Hypothalamus (tissue), 51 donors: ENCODE data around the gene TAS2R4.
"Not testable (repeated sequence)": the region's sequence is repeated elsewhere in the genome, so short reads cannot be mapped to it uniquely, and the experiment has no call there.

ENCODE experiments used
- DNase-seq, 51 donors: peaks; one replicate each; lab custom pipeline; 2025; lab: John Stamatoyannopoulos, UW

The TAS2R4 gene

GRCh38 chr7:141820067-141820466 lies 43.6 kb downstream of the TAS2R4 start:
- no peak for DNase-seq

DNA sequence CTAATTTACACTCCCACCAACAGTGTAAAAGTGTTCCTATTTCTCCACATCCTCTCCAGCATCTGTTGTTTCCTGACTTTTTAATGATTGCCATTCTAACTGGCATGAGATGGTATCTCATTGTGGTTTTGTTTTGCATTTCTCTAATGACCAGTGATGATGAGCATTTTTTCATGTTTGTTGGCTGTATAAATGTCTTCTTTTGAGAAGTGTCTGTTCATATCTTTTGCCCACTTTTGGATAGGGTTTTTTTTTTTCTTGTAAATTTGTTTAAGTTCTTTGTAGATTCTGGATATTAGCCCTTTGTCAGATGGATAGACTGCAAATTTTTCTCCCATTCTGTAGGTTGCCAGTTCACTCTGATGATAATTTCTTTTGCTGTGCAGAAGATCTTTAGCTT lies 46.0 kb downstream of the TAS2R4 start:
- not testable (repeated sequence) for DNase-seq
